ENCODE measurements around the gene TRIM33.

GRCh38 chr1:114511032-114511785 lies at the start of gene TRIM33:
- TF ChIP-seq SP2 (IDR thresholded peaks at IDR 0.05; ENCODE audit: low read length) (no peak), CTBP2 (IDR thresholded peaks at IDR 0.05; ENCODE audit: borderline replicate concordance, insufficient read depth, insufficient read length, low read length) (no peak), CTCF (IDR thresholded peaks at IDR 0.05; ENCODE audit: control extremely low read depth in 1 of 3, insufficient read depth in 1 of 3, low read depth in 1 of 3, low read length in 3 of 3) (no peak), KDM1A (IDR thresholded peaks at IDR 0.05; ENCODE audit: borderline replicate concordance, low read length) (no peak), POLR2A (IDR thresholded peaks at IDR 0.05; ENCODE audit: control extremely low read depth in 1 of 2, low read depth in 2 of 2, low read length in 2 of 2) (peak in 1 of 2 experiments; percentile 78; a peak in 2 of 3 replicates), EZH2 (IDR thresholded peaks at IDR 0.05; ENCODE audit: low read depth, low read length, severe bottlenecking) (no peak), ATF2 (IDR thresholded peaks at IDR 0.05; ENCODE audit: low read length) (no peak), POLR2AphosphoS5 (IDR thresholded peaks at IDR 0.05; ENCODE audit: low read depth, low read length) (peak; percentile 80), NRF1 (IDR thresholded peaks at IDR 0.05; ENCODE audit: low read depth, low read length) (no peak), EP300 (IDR thresholded peaks at IDR 0.05; ENCODE audit: borderline replicate concordance in 1 of 2, low read depth in 2 of 2, low read length in 2 of 2) (no peak), MAFK (IDR thresholded peaks at IDR 0.05; ENCODE audit: low read depth, low read length) (no peak)
